Loucy (cell line): ENCODE data around the gene TAGLN2.

Source experiments
- H2AFZ ChIP-seq: fragments of 200-600 bp; sonication (generic); 2 replicates; pipeline ENCODE4 v1.6.0; 2016; ENCODE audit warnings: antibody characterized with exemption, mild to moderate bottlenecking, low read length, moderate library complexity
- H3F3A ChIP-seq: fragments of 200-600 bp; 2 replicates; pipeline ENCODE4 v1.6.0; 2016; ENCODE audit warnings: antibody characterized with exemption, low read depth, mild to moderate bottlenecking
- H3K27me3 ChIP-seq: fragments of 200-600 bp; sonication (generic); 2 replicates; pipeline ENCODE4 v1.6.1; 2014; ENCODE audit warnings: low read length, mild to moderate bottlenecking; ENCODE audit not compliant: insufficient read depth, poor library complexity, severe bottlenecking
- H3K36me3 ChIP-seq: fragments of 200-600 bp; sonication (generic); 2 replicates; pipeline ENCODE4 v1.6.1; 2016; ENCODE audit warnings: low read length; ENCODE audit not compliant: insufficient read depth
- H3K4me1 ChIP-seq: fragments of 200-600 bp; sonication (generic); 2 replicates; pipeline ENCODE4 v1.5.1; 2014; ENCODE audit warnings: low read length, mild to moderate bottlenecking; ENCODE audit not compliant: insufficient read depth, poor library complexity, severe bottlenecking
- H3K4me2 ChIP-seq: fragments of 200-600 bp; sonication (generic); 2 replicates; pipeline ENCODE4 v1.6.0; 2014; ENCODE audit warnings: antibody characterized with exemption, low read length, low read depth, mild to moderate bottlenecking; ENCODE audit not compliant: poor library complexity, severe bottlenecking
- H3K4me3 ChIP-seq: fragments of 200-600 bp; sonication (generic); 2 replicates; pipeline ENCODE4 v1.5.1; 2014; ENCODE audit warnings: low read length, mild to moderate bottlenecking, mixed read lengths; ENCODE audit not compliant: poor library complexity, severe bottlenecking
- H3K79me2 ChIP-seq: fragments of 200-600 bp; sonication (generic); 2 replicates; pipeline ENCODE4 v1.6.1; 2014; ENCODE audit warnings: low read length; ENCODE audit not compliant: insufficient read depth
- H3K9ac ChIP-seq: fragments of 200-600 bp; sonication (generic); 2 replicates; pipeline ENCODE4 v1.6.0; 2014; ENCODE audit warnings: mild to moderate bottlenecking, low read depth, low read length, moderate library complexity; ENCODE audit not compliant: poor library complexity, severe bottlenecking
- H3K9me2 ChIP-seq: fragments of 200-600 bp; sonication (generic); replicated peaks from 2 replicates; pipeline ENCODE4 v1.6.1; 2016; ENCODE audit warnings: low read depth, low read length, mixed read lengths
- H3K9me3 ChIP-seq: fragments of 200-600 bp; sonication (generic); 2 replicates; pipeline ENCODE4 v1.6.1; 2014; ENCODE audit warnings: mild to moderate bottlenecking, antibody characterized with exemption, low read length, low read depth; ENCODE audit not compliant: insufficient read depth
- H4K20me1 ChIP-seq: fragments of 200-600 bp; sonication (generic); 2 replicates; pipeline ENCODE4 v1.6.0; 2014; ENCODE audit warnings: antibody characterized with exemption, low read length, mild to moderate bottlenecking; ENCODE audit not compliant: insufficient read depth, poor library complexity, severe bottlenecking
- CTCF ChIP-seq: fragments of 200-600 bp; sonication (generic); conservative IDR thresholded peaks from 2 replicates; pipeline ENCODE4 v1.5.1; 2014; ENCODE audit warnings: mild to moderate bottlenecking, antibody characterized with exemption, low read length
- EZH2phosphoT487 ChIP-seq: fragments of 200-600 bp; IDR thresholded peaks from 2 replicates; pipeline ENCODE4 v1.6.1; 2018; ENCODE audit warnings: antibody characterized with exemption, mild to moderate bottlenecking, moderate library complexity, borderline replicate concordance

TAGLN2 gene

GRCh38 chr1:159930634-159931033 lies 5.3 kb upstream of the TAGLN2 start:
- H2AFZ ChIP-seq, result no peak overlapping the region
- H3K27me3 ChIP-seq, result no peaks in the 10 kb centered on the region
- H3K9me2 ChIP-seq, result no peaks in the 10 kb centered on the region
- no peaks in the 10 kb centered on the region for H4K20me1 ChIP-seq
- no peak overlapping the region for H3K4me2 ChIP-seq
- H3K9ac ChIP-seq, result no peak overlapping the region
- no peak for TF ChIP-seq CTCF
- no peak for TF ChIP-seq EZH2phosphoT487
- peaks cover 7% of the 10 kb centered on the region for H3K4me1 ChIP-seq
- no peak overlapping the region for H3K4me3 ChIP-seq
- H3K9me3 ChIP-seq, result no peaks in the 10 kb centered on the region
- H3K79me2 ChIP-seq, result peaks cover 10% of the 10 kb centered on the region
- H3K36me3 ChIP-seq, result no peaks in the 10 kb centered on the region
- H3F3A ChIP-seq, result no peaks in the 10 kb centered on the region

- peaks cover 7% of the 10 kb centered on the region for H3K4me1 ChIP-seq
- TF ChIP-seq CTCF (no peak), EZH2phosphoT487 (no peak)
- H4K20me1 ChIP-seq, result no peaks in the 10 kb centered on the region
- H2AFZ ChIP-seq, result no peak overlapping the region
- no peaks in the 10 kb centered on the region for H3K36me3 ChIP-seq
- peaks cover 14% of the 10 kb centered on the region for H3K79me2 ChIP-seq
- no peak overlapping the region for H3K4me3 ChIP-seq
- H3F3A ChIP-seq, result no peaks in the 10 kb centered on the region
- no peak overlapping the region for H3K4me2 ChIP-seq
- H3K9ac ChIP-seq, result no peak overlapping the region
- no peaks in the 10 kb centered on the region for H3K9me2 ChIP-seq
- no peaks in the 10 kb centered on the region for H3K27me3 ChIP-seq
- H3K9me3 ChIP-seq, result no peaks in the 10 kb centered on the region
These were observed 4.9 kb upstream of the TAGLN2 start for GRCh38 chr1:159930216-159930615.

GRCh38 chr1:159929155-159930051 lies 4.1 kb upstream of the TAGLN2 start:
- H3K79me2 ChIP-seq, result peaks cover 22% of the 10 kb centered on the region
- H4K20me1 ChIP-seq, result peaks cover 8% of the 10 kb centered on the region
- no peaks in the 10 kb centered on the region for H3K9me2 ChIP-seq
- no peaks in the 10 kb centered on the region for H3F3A ChIP-seq
- no peak for TF ChIP-seq CTCF
- peaks cover 7% of the 10 kb centered on the region for H3K4me1 ChIP-seq
- H3K9ac ChIP-seq, result no peak overlapping the region
- no peak overlapping the region for H2AFZ ChIP-seq
- no peak overlapping the region for H3K4me2 ChIP-seq
- H3K4me3 ChIP-seq, result no peak overlapping the region
- H3K9me3 ChIP-seq, result no peaks in the 10 kb centered on the region
- H3K36me3 ChIP-seq, result no peaks in the 10 kb centered on the region
- peaks cover 8% of the 10 kb centered on the region for H3K27me3 ChIP-seq
